GM23338 (cell line): ENCODE data around the gene AGBL4. TPM values are rescaled to one million over a fixed set of nuclear protein-coding genes. Genes with fewer than 3 reads are reported as not detected.

Experiments
- ATAC-seq: fragments of 200-7000 bp; cut with Tn5 transposase; 3 replicates; pipeline ENCODE4 v1.9.1; 2020
- DNase-seq: peaks from one replicate; pipeline ENCODE4 v3.0.0-alpha.2; 2015; ENCODE audit warnings: low spot score
- H2AFZ ChIP-seq: fragments of 200-600 bp; sonication (generic); 2 replicates; pipeline ENCODE4 v1.8.0; 2016; ENCODE audit warnings: antibody characterized with exemption, mild to moderate bottlenecking, moderate library complexity
- H3F3A ChIP-seq: fragments of 200-600 bp; sonication (generic); replicated peaks from 2 replicates; pipeline ENCODE4 v1.8.0; 2017; ENCODE audit warnings: antibody characterized with exemption, mixed run types, low read depth
- H3K27ac ChIP-seq: fragments of 200-600 bp; sonication (generic); 2 replicates; pipeline ENCODE4 v1.6.1; 2016; ENCODE audit warnings: low read depth
- H3K27me3 ChIP-seq: fragments of 200-600 bp; sonication (generic); 2 replicates; pipeline ENCODE4 v1.8.0; 2016; ENCODE audit warnings: mild to moderate bottlenecking, mixed run types, moderate library complexity; ENCODE audit not compliant: insufficient read depth
- H3K36me3 ChIP-seq: fragments of 200-600 bp; sonication (generic); 2 replicates; pipeline ENCODE4 v1.8.0; 2016; ENCODE audit warnings: mild to moderate bottlenecking; ENCODE audit not compliant: insufficient read depth
- H3K4me1 ChIP-seq: fragments of 200-600 bp; sonication (generic); 2 replicates; pipeline ENCODE4 v1.8.0; 2016; ENCODE audit warnings: mild to moderate bottlenecking, moderate library complexity; ENCODE audit not compliant: insufficient read depth
- H3K4me2 ChIP-seq: fragments of 200-600 bp; sonication (generic); 2 replicates; pipeline ENCODE4 v1.7.1; 2017; ENCODE audit warnings: mixed run types
- H3K4me3 ChIP-seq: fragments of 200-600 bp; sonication (generic); 2 replicates; pipeline ENCODE4 v1.6.1; 2016; ENCODE audit warnings: mixed run types
- H3K79me2 ChIP-seq: fragments of 200-600 bp; sonication (generic); replicated peaks from 2 replicates; pipeline ENCODE4 v1.8.0; 2017; ENCODE audit warnings: mild to moderate bottlenecking; ENCODE audit not compliant: insufficient read depth
- H3K9me2 ChIP-seq: fragments of 200-600 bp; sonication (generic); 2 replicates; pipeline ENCODE4 v1.8.0; 2017; ENCODE audit not compliant: insufficient read depth
- H4K20me1 ChIP-seq: fragments of 200-600 bp; sonication (generic); replicated peaks from 2 replicates; pipeline ENCODE4 v1.8.0; 2017; ENCODE audit warnings: mild to moderate bottlenecking; ENCODE audit not compliant: insufficient read depth
- H3K27ac Mint-ChIP-seq: 2 replicates; pipeline ENCODE4 v1.8.0; 2020; ENCODE audit warnings: inconsistent platforms, mild to moderate bottlenecking, moderate library complexity, mixed read lengths
- H3K27me3 Mint-ChIP-seq: 3 replicates; pipeline ENCODE4 v1.8.0; 2022; ENCODE audit warnings: low read depth, mild to moderate bottlenecking, moderate library complexity, mixed read lengths, inconsistent platforms; ENCODE audit not compliant: insufficient read depth, poor library complexity
- H3K36me3 Mint-ChIP-seq: 3 replicates; pipeline ENCODE4 v1.8.0; 2021; ENCODE audit warnings: low read depth, mild to moderate bottlenecking, inconsistent platforms, moderate library complexity, mixed read lengths
- H3K4me1 Mint-ChIP-seq: 3 replicates; pipeline ENCODE4 v1.8.0; 2020; ENCODE audit warnings: mild to moderate bottlenecking, inconsistent platforms, mixed read lengths
- H3K4me3 Mint-ChIP-seq: 3 replicates; pipeline ENCODE4 v1.8.0; 2021; ENCODE audit warnings: moderate library complexity, mild to moderate bottlenecking, inconsistent platforms, mixed read lengths
- H3K9me3 Mint-ChIP-seq: 3 replicates; pipeline ENCODE4 v1.8.0; 2020; ENCODE audit warnings: moderate library complexity, mild to moderate bottlenecking, inconsistent platforms, mixed read lengths
- CREB1 ChIP-seq: fragments of 250-450 bp; sonication (Bioruptor Pico); IDR thresholded peaks from 2 replicates; pipeline ENCODE4 v1.5.0; 2020; ENCODE audit warnings: low read depth, mild to moderate bottlenecking, moderate library complexity
- EZH2 ChIP-seq: fragments of 200-600 bp; sonication (generic); IDR thresholded peaks from one replicate; pipeline ENCODE4 v1.8.0; 2017; ENCODE audit warnings: antibody characterized with exemption, mild to moderate bottlenecking, low read depth; ENCODE audit not compliant: unreplicated experiment
- EZH2phosphoT487 ChIP-seq: fragments of 200-600 bp; sonication (generic); IDR thresholded peaks from one replicate; pipeline ENCODE4 v1.8.1; 2018; ENCODE audit warnings: antibody characterized with exemption; ENCODE audit not compliant: unreplicated experiment
- JUNB ChIP-seq: IDR thresholded peaks from one replicate; pipeline ENCODE4 v1.6.1; 2016; ENCODE audit warnings: antibody characterized with exemption; ENCODE audit not compliant: unreplicated experiment
- NANOG ChIP-seq: IDR thresholded peaks from 2 replicates; pipeline ENCODE4 v1.6.1; 2016; ENCODE audit warnings: antibody characterized with exemption, borderline replicate concordance
- POLR2AphosphoS5 ChIP-seq: IDR thresholded peaks from 2 replicates; pipeline ENCODE4 v1.6.1; 2016; ENCODE audit warnings: antibody characterized with exemption, low read depth
- STAT1 ChIP-seq: IDR thresholded peaks from one replicate; pipeline ENCODE4 v1.6.1; 2016; ENCODE audit warnings: antibody characterized with exemption; ENCODE audit not compliant: unreplicated experiment
- ZNF114 ChIP-seq: fragments of 250-450 bp; sonication (Bioruptor Pico); IDR thresholded peaks from 2 replicates; pipeline ENCODE4 v1.5.0; 2020; ENCODE audit warnings: mild to moderate bottlenecking, moderate library complexity
- ZNF331 ChIP-seq: fragments of 250-450 bp; sonication (Bioruptor Pico); IDR thresholded peaks from 2 replicates; pipeline ENCODE4 v1.5.0; 2020; ENCODE audit warnings: low read depth, mild to moderate bottlenecking, moderate library complexity
- polyA plus RNA-seq: library from polyadenylated mRNA; unstranded; fragments of >200 nt; fragmentation: Nextera tagmentation; extraction: Ambion mirVana; gene quantifications from 2 replicates; pipeline ENCODE4 v1.2.1, GENCODE V29; 2016
- total RNA-seq: library from RNA; depleted of rRNA; stranded (reverse); fragments of >200 nt; shearing (Covaris generic); gene quantifications from 2 replicates; pipeline ENCODE4 v1.2.3, GENCODE V29; 2014
- TF ChIP-seq, protein P1 (sequence below): IDR thresholded peaks from one replicate; pipeline ENCODE4 v1.6.1; 2018; ENCODE audit warnings: antibody characterized with exemption; ENCODE audit not compliant: unreplicated experiment
- TF ChIP-seq, protein P2 (sequence below): IDR thresholded peaks from 2 replicates; pipeline ENCODE4 v1.6.1; 2016; ENCODE audit warnings: antibody characterized with exemption
- TF ChIP-seq, protein P3 (sequence below), 2 experiments: fragments of 200-600 bp in 1 of 2; sonication (generic) in 1 of 2; conservative IDR thresholded peaks; 2 replicates each; pipeline versions ENCODE4 v1.5.1 to v1.6.1; 2016 to 2017; ENCODE audit warnings: antibody characterized with exemption in 2 of 2, low read depth in 2 of 2, mild to moderate bottlenecking in 2 of 2, moderate library complexity in 1 of 2
- TF ChIP-seq, protein P4 (sequence below): fragments of 250-450 bp; sonication (Bioruptor Pico); IDR thresholded peaks from 2 replicates; pipeline ENCODE4 v1.5.0; 2020; ENCODE audit warnings: mild to moderate bottlenecking, moderate library complexity

Gene AGBL4
- total and polyA plus RNA-seq, 2 experiments from 2014 or later, result 0.91 to 1.5 TPM

DNA sequence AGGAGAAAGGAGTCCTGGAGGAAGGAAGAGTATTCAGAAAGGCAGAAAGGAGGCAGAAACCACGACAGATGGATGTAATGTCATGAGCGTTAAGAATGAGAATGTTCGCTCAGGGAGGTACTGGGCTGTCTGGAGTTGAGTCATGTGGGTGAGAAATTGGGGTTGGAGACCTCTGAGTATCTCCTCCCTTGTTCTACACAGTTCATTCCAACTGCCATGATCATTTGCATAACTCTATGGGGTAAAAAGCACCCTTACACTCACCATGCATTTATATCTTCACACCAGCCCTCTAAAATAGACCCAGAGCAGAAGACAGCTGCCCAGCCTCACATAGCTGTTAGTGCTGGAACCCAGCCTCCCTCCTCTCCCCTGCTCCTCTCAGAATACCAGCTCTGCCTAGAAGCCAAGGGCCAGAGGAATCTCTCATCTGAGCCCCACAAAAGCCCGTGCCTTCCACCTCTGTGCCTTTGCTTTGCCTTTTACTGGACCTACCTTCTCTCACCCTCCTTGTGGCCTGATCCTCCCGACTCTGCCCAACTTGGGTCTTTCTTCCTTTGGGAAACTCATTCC lies 1332.2 kb downstream of the AGBL4 start:
- no peak overlapping the region for H3K4me2 ChIP-seq
- H3K27me3 ChIP-seq, result no peaks in the 10 kb centered on the region
- ATAC-seq (no peak), DNase-seq (no peak)
- no peaks in the 10 kb centered on the region for H3K27me3 Mint-ChIP-seq
- TF ChIP-seq, protein P1, sequence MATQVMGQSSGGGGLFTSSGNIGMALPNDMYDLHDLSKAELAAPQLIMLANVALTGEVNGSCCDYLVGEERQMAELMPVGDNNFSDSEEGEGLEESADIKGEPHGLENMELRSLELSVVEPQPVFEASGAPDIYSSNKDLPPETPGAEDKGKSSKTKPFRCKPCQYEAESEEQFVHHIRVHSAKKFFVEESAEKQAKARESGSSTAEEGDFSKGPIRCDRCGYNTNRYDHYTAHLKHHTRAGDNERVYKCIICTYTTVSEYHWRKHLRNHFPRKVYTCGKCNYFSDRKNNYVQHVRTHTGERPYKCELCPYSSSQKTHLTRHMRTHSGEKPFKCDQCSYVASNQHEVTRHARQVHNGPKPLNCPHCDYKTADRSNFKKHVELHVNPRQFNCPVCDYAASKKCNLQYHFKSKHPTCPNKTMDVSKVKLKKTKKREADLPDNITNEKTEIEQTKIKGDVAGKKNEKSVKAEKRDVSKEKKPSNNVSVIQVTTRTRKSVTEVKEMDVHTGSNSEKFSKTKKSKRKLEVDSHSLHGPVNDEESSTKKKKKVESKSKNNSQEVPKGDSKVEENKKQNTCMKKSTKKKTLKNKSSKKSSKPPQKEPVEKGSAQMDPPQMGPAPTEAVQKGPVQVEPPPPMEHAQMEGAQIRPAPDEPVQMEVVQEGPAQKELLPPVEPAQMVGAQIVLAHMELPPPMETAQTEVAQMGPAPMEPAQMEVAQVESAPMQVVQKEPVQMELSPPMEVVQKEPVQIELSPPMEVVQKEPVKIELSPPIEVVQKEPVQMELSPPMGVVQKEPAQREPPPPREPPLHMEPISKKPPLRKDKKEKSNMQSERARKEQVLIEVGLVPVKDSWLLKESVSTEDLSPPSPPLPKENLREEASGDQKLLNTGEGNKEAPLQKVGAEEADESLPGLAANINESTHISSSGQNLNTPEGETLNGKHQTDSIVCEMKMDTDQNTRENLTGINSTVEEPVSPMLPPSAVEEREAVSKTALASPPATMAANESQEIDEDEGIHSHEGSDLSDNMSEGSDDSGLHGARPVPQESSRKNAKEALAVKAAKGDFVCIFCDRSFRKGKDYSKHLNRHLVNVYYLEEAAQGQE, result no peak
- TF ChIP-seq STAT1 (no peak), EZH2 (no peak), EZH2phosphoT487 (no peak), ZNF331 (CRISPR knock-in tag) (no peak), NANOG (no peak), CREB1 (CRISPR knock-in tag) (no peak), JUNB (no peak), ZNF114 (CRISPR knock-in tag) (no peak), POLR2AphosphoS5 (no peak)
- TF ChIP-seq, protein P2, sequence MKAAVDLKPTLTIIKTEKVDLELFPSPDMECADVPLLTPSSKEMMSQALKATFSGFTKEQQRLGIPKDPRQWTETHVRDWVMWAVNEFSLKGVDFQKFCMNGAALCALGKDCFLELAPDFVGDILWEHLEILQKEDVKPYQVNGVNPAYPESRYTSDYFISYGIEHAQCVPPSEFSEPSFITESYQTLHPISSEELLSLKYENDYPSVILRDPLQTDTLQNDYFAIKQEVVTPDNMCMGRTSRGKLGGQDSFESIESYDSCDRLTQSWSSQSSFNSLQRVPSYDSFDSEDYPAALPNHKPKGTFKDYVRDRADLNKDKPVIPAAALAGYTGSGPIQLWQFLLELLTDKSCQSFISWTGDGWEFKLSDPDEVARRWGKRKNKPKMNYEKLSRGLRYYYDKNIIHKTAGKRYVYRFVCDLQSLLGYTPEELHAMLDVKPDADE, result no peak
- TF ChIP-seq, protein P3, sequence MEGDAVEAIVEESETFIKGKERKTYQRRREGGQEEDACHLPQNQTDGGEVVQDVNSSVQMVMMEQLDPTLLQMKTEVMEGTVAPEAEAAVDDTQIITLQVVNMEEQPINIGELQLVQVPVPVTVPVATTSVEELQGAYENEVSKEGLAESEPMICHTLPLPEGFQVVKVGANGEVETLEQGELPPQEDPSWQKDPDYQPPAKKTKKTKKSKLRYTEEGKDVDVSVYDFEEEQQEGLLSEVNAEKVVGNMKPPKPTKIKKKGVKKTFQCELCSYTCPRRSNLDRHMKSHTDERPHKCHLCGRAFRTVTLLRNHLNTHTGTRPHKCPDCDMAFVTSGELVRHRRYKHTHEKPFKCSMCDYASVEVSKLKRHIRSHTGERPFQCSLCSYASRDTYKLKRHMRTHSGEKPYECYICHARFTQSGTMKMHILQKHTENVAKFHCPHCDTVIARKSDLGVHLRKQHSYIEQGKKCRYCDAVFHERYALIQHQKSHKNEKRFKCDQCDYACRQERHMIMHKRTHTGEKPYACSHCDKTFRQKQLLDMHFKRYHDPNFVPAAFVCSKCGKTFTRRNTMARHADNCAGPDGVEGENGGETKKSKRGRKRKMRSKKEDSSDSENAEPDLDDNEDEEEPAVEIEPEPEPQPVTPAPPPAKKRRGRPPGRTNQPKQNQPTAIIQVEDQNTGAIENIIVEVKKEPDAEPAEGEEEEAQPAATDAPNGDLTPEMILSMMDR (conservative IDR thresholded peaks at IDR 0.05; ENCODE audit: low read depth in 2 of 2), result no peak
- TF ChIP-seq, protein P4, sequence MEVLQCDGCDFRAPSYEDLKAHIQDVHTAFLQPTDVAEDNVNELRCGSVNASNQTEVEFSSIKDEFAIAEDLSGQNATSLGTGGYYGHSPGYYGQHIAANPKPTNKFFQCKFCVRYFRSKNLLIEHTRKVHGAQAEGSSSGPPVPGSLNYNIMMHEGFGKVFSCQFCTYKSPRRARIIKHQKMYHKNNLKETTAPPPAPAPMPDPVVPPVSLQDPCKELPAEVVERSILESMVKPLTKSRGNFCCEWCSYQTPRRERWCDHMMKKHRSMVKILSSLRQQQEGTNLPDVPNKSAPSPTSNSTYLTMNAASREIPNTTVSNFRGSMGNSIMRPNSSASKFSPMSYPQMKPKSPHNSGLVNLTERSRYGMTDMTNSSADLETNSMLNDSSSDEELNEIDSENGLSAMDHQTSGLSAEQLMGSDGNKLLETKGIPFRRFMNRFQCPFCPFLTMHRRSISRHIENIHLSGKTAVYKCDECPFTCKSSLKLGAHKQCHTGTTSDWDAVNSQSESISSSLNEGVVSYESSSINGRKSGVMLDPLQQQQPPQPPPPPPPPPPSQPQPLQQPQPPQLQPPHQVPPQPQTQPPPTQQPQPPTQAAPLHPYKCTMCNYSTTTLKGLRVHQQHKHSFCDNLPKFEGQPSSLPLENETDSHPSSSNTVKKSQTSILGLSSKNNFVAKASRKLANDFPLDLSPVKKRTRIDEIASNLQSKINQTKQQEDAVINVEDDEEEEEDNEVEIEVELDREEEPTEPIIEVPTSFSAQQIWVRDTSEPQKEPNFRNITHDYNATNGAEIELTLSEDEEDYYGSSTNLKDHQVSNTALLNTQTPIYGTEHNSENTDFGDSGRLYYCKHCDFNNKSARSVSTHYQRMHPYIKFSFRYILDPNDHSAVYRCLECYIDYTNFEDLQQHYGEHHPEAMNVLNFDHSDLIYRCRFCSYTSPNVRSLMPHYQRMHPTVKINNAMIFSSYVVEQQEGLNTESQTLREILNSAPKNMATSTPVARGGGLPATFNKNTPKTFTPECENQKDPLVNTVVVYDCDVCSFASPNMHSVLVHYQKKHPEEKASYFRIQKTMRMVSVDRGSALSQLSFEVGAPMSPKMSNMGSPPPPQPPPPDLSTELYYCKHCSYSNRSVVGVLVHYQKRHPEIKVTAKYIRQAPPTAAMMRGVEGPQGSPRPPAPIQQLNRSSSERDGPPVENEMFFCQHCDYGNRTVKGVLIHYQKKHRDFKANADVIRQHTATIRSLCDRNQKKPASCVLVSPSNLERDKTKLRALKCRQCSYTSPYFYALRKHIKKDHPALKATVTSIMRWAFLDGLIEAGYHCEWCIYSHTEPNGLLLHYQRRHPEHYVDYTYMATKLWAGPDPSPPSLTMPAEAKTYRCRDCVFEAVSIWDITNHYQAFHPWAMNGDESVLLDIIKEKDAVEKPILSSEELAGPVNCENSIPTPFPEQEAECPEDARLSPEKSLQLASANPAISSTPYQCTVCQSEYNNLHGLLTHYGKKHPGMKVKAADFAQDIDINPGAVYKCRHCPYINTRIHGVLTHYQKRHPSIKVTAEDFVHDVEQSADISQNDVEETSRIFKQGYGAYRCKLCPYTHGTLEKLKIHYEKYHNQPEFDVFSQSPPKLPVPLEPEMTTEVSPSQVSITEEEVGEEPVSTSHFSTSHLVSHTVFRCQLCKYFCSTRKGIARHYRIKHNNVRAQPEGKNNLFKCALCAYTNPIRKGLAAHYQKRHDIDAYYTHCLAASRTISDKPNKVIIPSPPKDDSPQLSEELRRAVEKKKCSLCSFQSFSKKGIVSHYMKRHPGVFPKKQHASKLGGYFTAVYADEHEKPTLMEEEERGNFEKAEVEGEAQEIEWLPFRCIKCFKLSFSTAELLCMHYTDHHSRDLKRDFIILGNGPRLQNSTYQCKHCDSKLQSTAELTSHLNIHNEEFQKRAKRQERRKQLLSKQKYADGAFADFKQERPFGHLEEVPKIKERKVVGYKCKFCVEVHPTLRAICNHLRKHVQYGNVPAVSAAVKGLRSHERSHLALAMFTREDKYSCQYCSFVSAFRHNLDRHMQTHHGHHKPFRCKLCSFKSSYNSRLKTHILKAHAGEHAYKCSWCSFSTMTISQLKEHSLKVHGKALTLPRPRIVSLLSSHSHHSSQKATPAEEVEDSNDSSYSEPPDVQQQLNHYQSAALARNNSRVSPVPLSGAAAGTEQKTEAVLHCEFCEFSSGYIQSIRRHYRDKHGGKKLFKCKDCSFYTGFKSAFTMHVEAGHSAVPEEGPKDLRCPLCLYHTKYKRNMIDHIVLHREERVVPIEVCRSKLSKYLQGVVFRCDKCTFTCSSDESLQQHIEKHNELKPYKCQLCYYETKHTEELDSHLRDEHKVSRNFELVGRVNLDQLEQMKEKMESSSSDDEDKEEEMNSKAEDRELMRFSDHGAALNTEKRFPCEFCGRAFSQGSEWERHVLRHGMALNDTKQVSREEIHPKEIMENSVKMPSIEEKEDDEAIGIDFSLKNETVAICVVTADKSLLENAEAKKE (CRISPR knock-in tag), result no peak
- no peak overlapping the region for H3K4me3 ChIP-seq
- no peak overlapping the region for H3K27ac Mint-ChIP-seq
- H3K36me3 ChIP-seq, result no peaks in the 10 kb centered on the region
- no peak overlapping the region for H3K27ac ChIP-seq
- H3K79me2 ChIP-seq, result no peaks in the 10 kb centered on the region
- no peaks in the 10 kb centered on the region for H3K9me2 ChIP-seq
- no peak overlapping the region for H2AFZ ChIP-seq
- no peaks in the 10 kb centered on the region; the same call in 1 of the 3 replicates for H3K9me3 Mint-ChIP-seq
- H3K4me1 ChIP-seq, result no peaks in the 10 kb centered on the region; the same call in 1 of the 2 replicates
- peaks cover 11% of the 10 kb centered on the region for H3K4me1 Mint-ChIP-seq
- H3K36me3 Mint-ChIP-seq, result no peaks in the 10 kb centered on the region
- H3K4me3 Mint-ChIP-seq, result no peak overlapping the region
- H4K20me1 ChIP-seq, result no peaks in the 10 kb centered on the region
- no peaks in the 10 kb centered on the region for H3F3A ChIP-seq
